WERI-Rb-1 (cell line): ENCODE measurements around the gene C1QTNF5.
A peak's percentile ranks its signal among the peaks of the same experiment; 100 is the strongest.
"Not testable (repeated sequence)": the region's sequence is repeated elsewhere in the genome, so short reads cannot be mapped to it uniquely, and the experiment has no call there.

Experiments used
- DNase-seq: peaks from one replicate; pipeline ENCODE4 v3.0.0-alpha.2; 2020
- H3K27ac ChIP-seq: fragments of 250-450 bp; sonication (Bioruptor Pico); 2 replicates; pipeline ENCODE4 v1.5.1; 2020; ENCODE audit warnings: mild to moderate bottlenecking, moderate library complexity
- H3K27me3 ChIP-seq: fragments of 250-450 bp; sonication (Bioruptor Pico); 2 replicates; pipeline ENCODE4 v1.5.1; 2021; ENCODE audit warnings: mild to moderate bottlenecking, low read depth, moderate library complexity; ENCODE audit not compliant: insufficient read depth, severe bottlenecking
- H3K36me3 ChIP-seq: fragments of 250-450 bp; sonication (Bioruptor Pico); 2 replicates; pipeline ENCODE4 v1.5.1; 2020; ENCODE audit warnings: mild to moderate bottlenecking, moderate library complexity
- H3K4me3 ChIP-seq: 2 replicates; pipeline ENCODE4 v1.5.1; 2011; ENCODE audit warnings: low read depth, mild to moderate bottlenecking, control low read depth, low read length
- H3K9me3 ChIP-seq: fragments of 250-450 bp; sonication (Bioruptor Pico); 2 replicates; pipeline ENCODE4 v1.5.1; 2021; ENCODE audit warnings: mild to moderate bottlenecking, moderate library complexity; ENCODE audit not compliant: severe bottlenecking
- TF ChIP-seq, protein P1 (sequence below): IDR thresholded peaks from 2 replicates; pipeline ENCODE4 v1.5.1; 2011; ENCODE audit warnings: low read depth, mild to moderate bottlenecking, control low read depth, inconsistent platforms, low read length

C1QTNF5 gene, protein sequence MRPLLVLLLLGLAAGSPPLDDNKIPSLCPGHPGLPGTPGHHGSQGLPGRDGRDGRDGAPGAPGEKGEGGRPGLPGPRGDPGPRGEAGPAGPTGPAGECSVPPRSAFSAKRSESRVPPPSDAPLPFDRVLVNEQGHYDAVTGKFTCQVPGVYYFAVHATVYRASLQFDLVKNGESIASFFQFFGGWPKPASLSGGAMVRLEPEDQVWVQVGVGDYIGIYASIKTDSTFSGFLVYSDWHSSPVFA

DNA sequence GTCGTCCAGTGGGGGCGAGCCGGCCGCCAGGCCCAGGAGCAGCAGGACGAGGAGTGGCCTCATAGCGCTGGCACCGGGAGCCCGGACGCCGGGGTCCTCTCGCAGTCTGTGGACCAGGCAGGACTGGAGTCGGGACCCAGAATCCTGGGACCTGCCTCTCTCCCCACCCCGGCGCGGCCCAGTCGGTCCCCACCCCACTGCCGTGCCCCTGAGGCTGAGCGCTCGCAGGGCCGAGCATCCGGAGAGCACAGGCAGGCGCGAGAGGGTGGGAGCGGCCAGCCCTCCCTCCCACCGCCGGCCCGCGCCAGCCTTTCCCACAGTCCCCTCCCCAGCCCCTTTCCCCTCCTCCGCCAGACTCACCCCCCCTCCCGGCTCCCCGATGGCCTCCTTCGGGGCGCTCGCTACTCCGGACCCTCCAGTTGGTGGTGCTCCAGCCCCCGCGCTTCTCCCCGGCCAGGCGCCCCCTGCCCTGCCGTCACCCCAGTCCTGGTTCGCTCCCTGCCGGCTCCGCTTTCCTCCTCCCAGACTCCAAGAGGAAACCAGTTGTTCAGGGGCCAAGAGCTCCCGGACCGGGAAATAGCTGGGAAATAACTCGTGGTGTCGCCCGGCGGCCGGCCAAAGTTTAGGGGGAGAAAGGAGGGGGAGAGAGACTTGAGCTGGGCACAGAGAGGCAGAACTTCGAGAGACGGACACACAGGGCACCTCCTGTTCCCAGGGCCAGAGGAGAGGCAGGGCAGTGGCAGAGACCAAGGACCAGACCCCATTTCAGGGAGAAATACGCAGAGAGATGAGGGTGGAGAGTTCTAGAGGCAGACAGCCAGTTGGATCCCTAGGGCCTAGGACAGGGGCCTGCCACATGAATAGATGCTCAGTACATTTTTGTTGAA lies at the start of gene C1QTNF5:
TSS of gene C1QTNF5 (minus strand) at position 549 of the 887 bp plus-strand sequence. CDS start at position 63, 486 bp downstream.
- DNase-seq = no peak
- Histone ChIP-seq H3K36me3 (no peaks in the 10 kb centered on the region), H3K4me3 (peak within 1 kb of the TSS; percentile 44), H3K9me3 (no peaks in the 10 kb centered on the region), H3K27ac (no peak within 1 kb of the TSS), H3K27me3 (peaks cover 25% of the 10 kb centered on the region)
- TF ChIP-seq, protein P1, sequence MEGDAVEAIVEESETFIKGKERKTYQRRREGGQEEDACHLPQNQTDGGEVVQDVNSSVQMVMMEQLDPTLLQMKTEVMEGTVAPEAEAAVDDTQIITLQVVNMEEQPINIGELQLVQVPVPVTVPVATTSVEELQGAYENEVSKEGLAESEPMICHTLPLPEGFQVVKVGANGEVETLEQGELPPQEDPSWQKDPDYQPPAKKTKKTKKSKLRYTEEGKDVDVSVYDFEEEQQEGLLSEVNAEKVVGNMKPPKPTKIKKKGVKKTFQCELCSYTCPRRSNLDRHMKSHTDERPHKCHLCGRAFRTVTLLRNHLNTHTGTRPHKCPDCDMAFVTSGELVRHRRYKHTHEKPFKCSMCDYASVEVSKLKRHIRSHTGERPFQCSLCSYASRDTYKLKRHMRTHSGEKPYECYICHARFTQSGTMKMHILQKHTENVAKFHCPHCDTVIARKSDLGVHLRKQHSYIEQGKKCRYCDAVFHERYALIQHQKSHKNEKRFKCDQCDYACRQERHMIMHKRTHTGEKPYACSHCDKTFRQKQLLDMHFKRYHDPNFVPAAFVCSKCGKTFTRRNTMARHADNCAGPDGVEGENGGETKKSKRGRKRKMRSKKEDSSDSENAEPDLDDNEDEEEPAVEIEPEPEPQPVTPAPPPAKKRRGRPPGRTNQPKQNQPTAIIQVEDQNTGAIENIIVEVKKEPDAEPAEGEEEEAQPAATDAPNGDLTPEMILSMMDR = no peak

DNA sequence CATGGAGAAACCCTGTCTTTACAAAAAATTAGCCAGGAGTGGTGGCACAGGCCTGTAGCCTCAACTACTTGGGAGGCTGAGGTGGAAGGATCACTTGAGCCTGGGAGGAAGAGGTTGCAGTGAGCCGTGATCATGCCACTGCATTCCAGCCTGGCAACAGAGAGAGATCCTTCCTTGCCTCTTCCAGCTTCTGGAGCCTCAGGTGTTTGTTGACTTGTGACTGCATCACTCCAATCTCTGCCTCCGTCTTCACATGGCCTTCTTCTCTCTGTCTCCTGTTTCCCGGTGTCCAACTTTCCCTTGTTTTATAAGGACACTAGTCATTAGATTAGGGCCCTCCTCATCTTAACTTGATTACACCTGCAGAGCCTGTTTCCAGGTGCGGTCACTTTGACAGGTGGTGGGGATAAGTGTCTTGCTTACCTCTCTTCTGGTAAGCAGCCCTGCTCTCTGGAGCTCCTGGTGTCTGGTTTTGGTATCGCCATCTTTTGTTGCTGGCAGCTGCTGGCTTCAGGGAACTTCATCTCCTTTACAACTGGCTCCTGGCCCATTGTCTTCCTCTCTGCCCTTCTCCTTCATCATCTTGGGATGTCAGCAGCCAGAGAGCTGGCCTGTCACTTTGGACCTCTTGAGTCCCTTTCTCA lies 49.0 kb upstream of the C1QTNF5 start:
- H3K36me3 ChIP-seq = no peaks in the 10 kb centered on the region
- H3K4me3 ChIP-seq = no peak overlapping the region
- no peak overlapping the region for H3K27ac ChIP-seq
- no peaks in the 10 kb centered on the region for H3K9me3 ChIP-seq
- no peaks in the 10 kb centered on the region for H3K27me3 ChIP-seq
- TF ChIP-seq, protein P1 = peak; percentile 66
- DNase-seq = peak; percentile 61

DNA sequence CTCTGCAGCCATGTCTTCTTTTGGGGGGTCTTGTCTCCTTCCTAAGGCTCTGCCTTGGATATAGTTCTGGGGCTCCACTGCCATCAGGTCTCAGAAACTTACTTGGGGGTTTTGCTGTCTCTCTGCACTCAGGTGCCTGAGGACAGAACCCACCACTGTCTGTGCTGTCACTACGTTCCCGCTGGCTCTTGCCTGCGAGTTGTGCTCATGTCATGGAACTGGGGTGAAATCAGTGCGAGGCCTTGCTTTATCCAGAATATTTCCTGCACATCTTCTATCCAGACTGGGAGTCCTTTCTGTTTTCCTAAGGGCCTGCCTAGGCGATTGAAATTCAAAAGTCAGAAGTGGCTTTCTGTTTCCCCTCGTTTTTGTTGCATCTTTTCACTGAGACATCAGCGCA lies 47.4 kb upstream of the C1QTNF5 start:
- TF ChIP-seq, protein P1 = no peak
- no peaks in the 10 kb centered on the region for H3K9me3 ChIP-seq
- no peak overlapping the region for H3K4me3 ChIP-seq
- no peaks in the 10 kb centered on the region for H3K36me3 ChIP-seq
- H3K27ac ChIP-seq = no peak overlapping the region
- H3K27me3 ChIP-seq = peaks cover 3% of the 10 kb centered on the region
- DNase-seq = no peak

DNA sequence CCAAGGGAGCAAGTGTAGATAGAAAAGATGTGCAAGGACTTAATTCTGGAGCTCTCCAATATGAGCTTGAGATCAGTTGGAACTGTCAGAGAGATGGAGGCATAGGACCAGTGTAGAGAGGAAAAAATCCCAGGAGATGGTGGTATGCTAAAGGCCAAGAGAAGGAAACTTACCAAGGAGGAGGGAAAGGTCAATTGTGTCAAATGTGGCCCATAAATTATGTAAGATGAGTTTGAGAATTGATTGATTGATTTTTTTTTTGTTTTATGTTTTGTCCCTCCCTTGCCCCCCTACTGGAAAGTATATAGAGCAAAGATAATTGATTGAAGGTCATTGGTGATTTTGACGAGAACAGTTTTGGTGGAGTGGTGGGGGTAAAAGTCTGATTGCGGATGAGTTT lies 43.6 kb upstream of the C1QTNF5 start:
- Histone ChIP-seq H3K9me3 (no peaks in the 10 kb centered on the region), H3K27ac (no peak overlapping the region), H3K27me3 (peaks cover 5% of the 10 kb centered on the region), H3K4me3 (no peak overlapping the region), H3K36me3 (no peaks in the 10 kb centered on the region)
- no peak for DNase-seq
- TF ChIP-seq, protein P1 = no peak

DNA sequence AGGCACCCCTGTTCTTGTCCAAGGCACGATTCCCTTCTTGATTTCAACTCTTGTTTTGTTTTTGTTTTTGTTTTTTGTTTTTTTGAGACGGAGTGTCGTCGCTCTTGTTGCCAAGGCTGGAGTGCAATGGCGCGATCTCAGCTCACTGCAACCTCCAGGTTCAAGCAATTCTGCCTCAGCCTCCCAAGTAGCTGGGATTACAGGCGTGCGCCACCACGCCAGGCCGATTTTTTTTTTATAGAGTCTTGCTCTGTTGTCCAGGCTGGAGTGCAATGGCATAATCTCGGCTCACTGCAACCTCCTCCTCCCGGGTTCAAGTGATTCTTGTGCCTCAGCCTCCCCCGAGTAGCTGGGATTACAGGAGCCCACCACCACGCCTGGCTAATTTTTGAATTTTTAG lies 41.8 kb upstream of the C1QTNF5 start:
- not testable (repeated sequence) for DNase-seq, H3K9me3 ChIP-seq, H3K27me3 ChIP-seq, H3K36me3 ChIP-seq, H3K27ac ChIP-seq, H3K4me3 ChIP-seq

DNA sequence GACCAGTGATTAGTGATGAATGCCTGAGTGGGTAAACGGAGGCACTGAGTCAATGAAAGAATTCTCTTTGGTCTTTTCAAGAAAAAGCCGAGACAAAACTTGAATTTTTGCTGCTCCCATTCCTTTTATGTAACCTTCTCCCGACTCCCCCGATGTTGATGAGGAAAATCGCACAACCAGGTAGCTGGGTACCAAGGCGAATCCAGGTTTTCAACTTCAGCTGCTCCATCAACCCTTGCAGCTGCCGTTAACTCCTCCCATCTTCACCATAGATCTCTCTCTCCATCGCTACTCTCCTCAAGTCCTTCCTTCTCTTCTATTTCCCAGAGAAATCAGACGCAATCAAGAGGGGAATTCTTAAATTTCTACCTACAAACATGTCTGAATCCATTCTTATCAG lies 41.4 kb upstream of the C1QTNF5 start:
- TF ChIP-seq, protein P1 = no peak
- Histone ChIP-seq H3K27ac (no peak overlapping the region), H3K4me3 (peak overlapping the region; percentile 40), H3K9me3 (no peaks in the 10 kb centered on the region), H3K27me3 (peaks cover 5% of the 10 kb centered on the region), H3K36me3 (no peaks in the 10 kb centered on the region)
- DNase-seq = no peak
